ENCODE measurements around the gene SNAI3. TPM values are rescaled to one million over a fixed set of nuclear protein-coding genes. Genes with fewer than 3 reads are reported as not detected.

SNAI3 gene
- total and polyA plus RNA-seq, 9 of the 15 experiments (the other 6 are each of a cell fraction or from before 2014, with no cell fraction given): 0.04 to 4.1 (median 0.80) TPM; not detected in 1

GRCh38 chr16:88712362-88712979, 26.2 kb upstream of the SNAI3 start:
- intact Hi-C loops (cut with micrococcal nuclease) (no loop called here), in situ Hi-C loops (cut with MboI) (no loop called here)
- Histone ChIP-seq H3K4me3 (no peak overlapping the region), H4K20me1 (replicated peaks; ENCODE audit: control insufficient read depth, insufficient read depth, low read length) (peaks cover 17% of the 10 kb centered on the region; the same call in 1 of the 2 replicates), H3K27me3 (ENCODE audit: control insufficient read depth in 2 of 2, insufficient read depth in 2 of 2, low read length in 2 of 2) (no peaks in the 10 kb centered on the region; a peak in 1 of 5 replicates), H3K79me2 (ENCODE audit: control insufficient read depth, insufficient read depth, low read length) (peaks cover 33% of the 10 kb centered on the region), H3K9me1 (ENCODE audit: control insufficient read depth, insufficient read depth, low read length) (peaks cover 3% of the 10 kb centered on the region), H3K4me1 (replicated peaks in 1 of 2; ENCODE audit: control insufficient read depth in 2 of 2, insufficient read depth in 2 of 2, low read length in 2 of 2) (peaks cover 0 to 73% of the 10 kb centered on the region in 2 experiments; a peak in 3 of 5 replicates), H3K9me3 (replicated peaks; ENCODE audit: control insufficient read depth, insufficient read depth, low read depth, low read length) (0 out of 2 replicates have a peak, but pooled peaks cover 2% of the 10 kb centered on the region), H2AFZ (ENCODE audit: low read depth, low read length) (no peak overlapping the region), H3K27ac (ENCODE audit: extremely low read depth, low read depth, low read length) (no peak overlapping the region), H3K36me3 (ENCODE audit: control insufficient read depth, insufficient read depth, low read length) (peaks cover 92% of the 10 kb centered on the region), H3K4me2 (ENCODE audit: insufficient read depth, low read length) (no peak overlapping the region), H3K9ac (ENCODE audit: insufficient read depth in 1 of 2, low read depth in 2 of 2, low read length in 2 of 2) (0 out of 4 replicates have a peak overlapping the region, but pooled peaks of 1 of the 2 experiments have one; percentile 23)
- no TSS peak for BruUV-seq (replicated peaks)
- ChIA-PET CTCF (ENCODE audit: low intra/inter-chr PET ratio) (interaction anchor here (0.7 kb wide), 1 partner anchor 96 kb away, joined by 3 read pairs; no protein-coding TSS in a partner anchor), POLR2A (interaction anchor here (0.5 to 1.3 kb wide), 4 partner anchors 10 to 80 kb away, joined by 3 to 6 read pairs (median 4); no protein-coding TSS in a partner anchor)
- no peak for FAIRE-seq
- WGBS (ENCODE audit: insufficient coverage, low coverage, missing lambda C conversion rate): 82% methylated on average over 14 of the region's 25 CpGs
- DNase-seq (ENCODE audit: extremely low read depth in 1 of 4, low spot score in 3 of 4): no peak
- ATAC-seq: no peak
- peak; percentile 73 for TF ChIP-seq POLR2G (IDR thresholded peaks at IDR 0.05; ENCODE audit: low read depth, low read length)
- peak; percentile 29 for TF ChIP-seq POLR2A (conservative IDR thresholded peaks at IDR 0.05)
- TF ChIP-seq RBM22 (IDR thresholded peaks at IDR 0.05; ENCODE audit: low read depth, low read length, poor library complexity, severe bottlenecking): peak; percentile 72
- TF ChIP-seq SAP30 (IDR thresholded peaks at IDR 0.05; ENCODE audit: borderline replicate concordance, insufficient read depth, low read depth, low read length, poor library complexity, severe bottlenecking): no peak
- no peak for TF ChIP-seq CSDE1 (IDR thresholded peaks at IDR 0.05)
- 0 out of 2 replicates have a peak, but pooled peaks have one; percentile 12 for TF ChIP-seq VEZF1 (CRISPR knock-in tag; IDR thresholded peaks at IDR 0.05)
- TF ChIP-seq RBFOX2 (IDR thresholded peaks at IDR 0.05; ENCODE audit: low read depth, low read length): peak; percentile 55
- no peak for TF ChIP-seq ZNF398 (CRISPR knock-in tag; IDR thresholded peaks at IDR 0.05)
- TF ChIP-seq TOE1 (IDR thresholded peaks at IDR 0.05; ENCODE audit: borderline replicate concordance): no peak
- no peak for TF ChIP-seq TOE1 (CRISPR knock-in tag; IDR thresholded peaks at IDR 0.05; ENCODE audit: borderline replicate concordance, low read depth)
- no peak for TF ChIP-seq CBFA2T2 (conservative IDR thresholded peaks at IDR 0.05)
- TF ChIP-seq ZNF583 (CRISPR knock-in tag; IDR thresholded peaks at IDR 0.05): no peak
- TF ChIP-seq TAL1 (IDR thresholded peaks at IDR 0.05): no peak
- no peak for TF ChIP-seq CCAR2 (IDR thresholded peaks at IDR 0.05; ENCODE audit: low read depth, low read length)
- TF ChIP-seq USF1 (CRISPR knock-in tag; IDR thresholded peaks at IDR 0.05): no peak

All from K562 (cell line).